22Rv1 (cell line): ENCODE data around the gene CPLX1.

Experiments used
- H3K27ac ChIP-seq: fragments of 450-650 bp; 2 replicates; pipeline ENCODE4 v1.5.1; 2017
- ZFX ChIP-seq: fragments of 450-650 bp; IDR thresholded peaks from 2 replicates; pipeline ENCODE4 v1.6.1; 2017; ENCODE audit warnings: antibody characterized with exemption, borderline replicate concordance
- TF ChIP-seq, protein P1 (sequence below): fragments of 450-650 bp; IDR thresholded peaks from 2 replicates; pipeline ENCODE4 v1.5.1; 2017; ENCODE audit warnings: mild to moderate bottlenecking

The CPLX1 gene

GRCh38 chr4:780716-781492 is 45.0 kb downstream of the CPLX1 start:
- TF ChIP-seq ZFX: no peak
- TF ChIP-seq, protein P1, sequence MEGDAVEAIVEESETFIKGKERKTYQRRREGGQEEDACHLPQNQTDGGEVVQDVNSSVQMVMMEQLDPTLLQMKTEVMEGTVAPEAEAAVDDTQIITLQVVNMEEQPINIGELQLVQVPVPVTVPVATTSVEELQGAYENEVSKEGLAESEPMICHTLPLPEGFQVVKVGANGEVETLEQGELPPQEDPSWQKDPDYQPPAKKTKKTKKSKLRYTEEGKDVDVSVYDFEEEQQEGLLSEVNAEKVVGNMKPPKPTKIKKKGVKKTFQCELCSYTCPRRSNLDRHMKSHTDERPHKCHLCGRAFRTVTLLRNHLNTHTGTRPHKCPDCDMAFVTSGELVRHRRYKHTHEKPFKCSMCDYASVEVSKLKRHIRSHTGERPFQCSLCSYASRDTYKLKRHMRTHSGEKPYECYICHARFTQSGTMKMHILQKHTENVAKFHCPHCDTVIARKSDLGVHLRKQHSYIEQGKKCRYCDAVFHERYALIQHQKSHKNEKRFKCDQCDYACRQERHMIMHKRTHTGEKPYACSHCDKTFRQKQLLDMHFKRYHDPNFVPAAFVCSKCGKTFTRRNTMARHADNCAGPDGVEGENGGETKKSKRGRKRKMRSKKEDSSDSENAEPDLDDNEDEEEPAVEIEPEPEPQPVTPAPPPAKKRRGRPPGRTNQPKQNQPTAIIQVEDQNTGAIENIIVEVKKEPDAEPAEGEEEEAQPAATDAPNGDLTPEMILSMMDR: no peak
- peak overlapping the region; percentile 99 for H3K27ac ChIP-seq

- H3K27ac ChIP-seq: peak overlapping the region; percentile 99
Observed at GRCh38 chr4:780255-780654, 45.7 kb downstream of the CPLX1 start.

GRCh38 chr4:779555-779954 is 46.4 kb downstream of the CPLX1 start:
- peak overlapping the region; percentile 99 for H3K27ac ChIP-seq
- TF ChIP-seq, protein P1: no peak
- no peak for TF ChIP-seq ZFX

GRCh38 chr4:777520-778262 is 48.2 kb downstream of the CPLX1 start:
- H3K27ac ChIP-seq: peak overlapping the region; percentile 99
- no peak for TF ChIP-seq ZFX
- TF ChIP-seq, protein P1: no peak

- peak overlapping the region; percentile 99 for H3K27ac ChIP-seq
- TF ChIP-seq ZFX: no peak
- TF ChIP-seq, protein P1: no peak
Observed at GRCh38 chr4:776743-777441, 49.0 kb downstream of the CPLX1 start.

DNA sequence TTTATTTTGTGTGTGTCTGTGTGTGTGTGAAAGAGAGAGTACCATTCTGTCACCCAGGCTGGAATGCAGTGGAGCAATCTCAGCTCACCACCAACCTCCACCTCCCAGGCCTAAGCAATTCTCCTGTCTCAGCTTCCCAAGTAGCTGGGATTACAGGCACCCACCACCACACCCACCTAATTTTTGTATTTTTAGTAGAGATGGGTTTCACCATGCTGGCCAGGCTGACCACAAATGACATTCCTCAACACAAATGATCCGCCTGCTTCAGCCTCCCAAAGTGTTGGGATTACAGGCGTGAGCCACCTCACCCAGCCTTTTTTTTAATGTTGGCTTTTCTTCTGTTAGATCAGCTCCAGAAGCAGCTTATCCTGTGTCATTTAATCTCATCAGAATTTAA is 50.4 kb downstream of the CPLX1 start:
- peak overlapping the region; percentile 99; the same call in 1 of the 2 replicates for H3K27ac ChIP-seq

DNA sequence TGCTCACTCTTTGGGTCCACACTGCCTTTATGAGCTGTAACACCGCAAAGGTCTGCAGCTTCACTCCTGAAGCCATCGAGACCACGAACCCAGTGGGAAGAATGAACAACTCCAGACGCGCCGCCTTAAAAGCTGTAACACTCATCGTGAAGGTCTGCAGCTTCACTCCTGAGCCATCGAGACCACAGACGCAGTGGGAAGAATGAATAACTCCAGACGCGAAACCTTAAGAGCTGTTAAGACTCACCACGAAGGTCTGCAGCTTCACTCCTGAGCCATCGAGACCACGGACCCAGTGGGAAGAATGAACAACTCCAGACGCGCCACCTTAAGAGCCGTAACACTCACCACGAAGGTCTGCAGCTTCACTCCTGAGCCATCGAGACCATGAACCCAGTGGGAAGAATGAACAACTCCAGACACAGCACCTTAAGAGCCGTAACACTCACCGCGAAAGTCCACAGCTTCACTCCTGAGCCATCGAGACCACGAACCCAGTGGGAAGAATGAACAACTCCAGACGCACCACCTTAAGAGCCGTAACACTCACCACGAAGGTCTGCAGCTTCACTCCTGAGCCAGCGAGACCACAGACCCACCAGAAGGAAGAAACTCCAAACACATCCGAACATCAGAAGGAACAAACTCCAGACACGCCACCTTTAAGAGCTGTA is 51.4 kb downstream of the CPLX1 start:
- H3K27ac ChIP-seq: peak overlapping the region; percentile 99; the same call in 1 of the 2 replicates

- H3K27ac ChIP-seq: peak overlapping the region; percentile 33
- TF ChIP-seq, protein P1: no peak
- TF ChIP-seq ZFX: no peak
Observed at GRCh38 chr4:773214-773613, 52.7 kb downstream of the CPLX1 start.
